Neutrophil (primary cell): ENCODE measurements around the gene KRTAP26-1.

Experiments used
- H3K27ac ChIP-seq: fragments of 200-600 bp; sonication (generic); 2 replicates; pipeline ENCODE4 v1.5.1; 2016; ENCODE audit warnings: mild to moderate bottlenecking, moderate library complexity
- H3K27me3 ChIP-seq: fragments of 200-600 bp; sonication (generic); 2 replicates; pipeline ENCODE4 v1.6.0; 2016; ENCODE audit warnings: mild to moderate bottlenecking
- H3K36me3 ChIP-seq: fragments of 200-600 bp; sonication (generic); 2 replicates; pipeline ENCODE4 v1.5.1; 2017
- H3K4me1 ChIP-seq, 2 experiments: fragments of 200-600 bp in 1 of 2; sonication (generic) in 1 of 2; 1 replicate in 1 of 2; 2 replicates in 1 of 2; pipeline versions ENCODE4 v1.5.1 to v1.6.1; 2013 to 2016; ENCODE audit warnings: low read depth in 1 of 2, low read length in 1 of 2, mild to moderate bottlenecking in 1 of 2, moderate library complexity in 1 of 2; ENCODE audit not compliant: control insufficient read depth in 1 of 2, insufficient read depth in 1 of 2
- H3K4me3 ChIP-seq, 2 experiments: fragments of 200-600 bp in 1 of 2; sonication (generic) in 1 of 2; 1 replicate in 1 of 2; 2 replicates in 1 of 2; pipeline ENCODE4 v1.5.1; 2013 to 2016; ENCODE audit warnings: low read depth in 1 of 2, low read length in 1 of 2, mild to moderate bottlenecking in 1 of 2, moderate library complexity in 1 of 2
- H3K9me3 ChIP-seq: fragments of 200-600 bp; sonication (generic); 2 replicates; pipeline ENCODE4 v1.5.1; 2016
- CTCF ChIP-seq: fragments of 200-600 bp; sonication (generic); IDR thresholded peaks from 2 replicates; pipeline ENCODE4 v1.5.1; 2016; ENCODE audit warnings: antibody characterized with exemption

KRTAP26-1 gene

GRCh38 chr21:30337276-30337744, 17.2 kb upstream of the KRTAP26-1 start, which contains the start of gene KRTAP27-1:
Gene KRTAP27-1 (minus strand): TSS chr21:30337694. CDS start chr21:30337668, 26 bp downstream.
- no peaks in the 10 kb centered on the region for H3K36me3 ChIP-seq
- no peak within 1 kb of the TSS for H3K4me3 ChIP-seq
- no peaks in the 10 kb centered on the region for H3K9me3 ChIP-seq
- H3K4me1 ChIP-seq: no peaks in the 10 kb centered on the region
- no peak for TF ChIP-seq CTCF
- H3K27ac ChIP-seq: no peak within 1 kb of the TSS
- no peaks in the 10 kb centered on the region for H3K27me3 ChIP-seq

GRCh38 chr21:30336596-30336995, 16.5 kb upstream of the KRTAP26-1 start:
- Histone ChIP-seq H3K36me3 (no peaks in the 10 kb centered on the region), H3K9me3 (no peaks in the 10 kb centered on the region), H3K27ac (no peak overlapping the region), H3K4me3 (no peak overlapping the region), H3K27me3 (no peaks in the 10 kb centered on the region), H3K4me1 (no peaks in the 10 kb centered on the region)
- no peak for TF ChIP-seq CTCF

GRCh38 chr21:30333736-30334135, 13.6 kb upstream of the KRTAP26-1 start:
- no peak overlapping the region for H3K4me3 ChIP-seq
- no peak overlapping the region for H3K27ac ChIP-seq
- no peak for TF ChIP-seq CTCF
- H3K27me3 ChIP-seq: no peaks in the 10 kb centered on the region
- no peaks in the 10 kb centered on the region for H3K9me3 ChIP-seq
- H3K36me3 ChIP-seq: no peaks in the 10 kb centered on the region
- H3K4me1 ChIP-seq: no peaks in the 10 kb centered on the region

DNA sequence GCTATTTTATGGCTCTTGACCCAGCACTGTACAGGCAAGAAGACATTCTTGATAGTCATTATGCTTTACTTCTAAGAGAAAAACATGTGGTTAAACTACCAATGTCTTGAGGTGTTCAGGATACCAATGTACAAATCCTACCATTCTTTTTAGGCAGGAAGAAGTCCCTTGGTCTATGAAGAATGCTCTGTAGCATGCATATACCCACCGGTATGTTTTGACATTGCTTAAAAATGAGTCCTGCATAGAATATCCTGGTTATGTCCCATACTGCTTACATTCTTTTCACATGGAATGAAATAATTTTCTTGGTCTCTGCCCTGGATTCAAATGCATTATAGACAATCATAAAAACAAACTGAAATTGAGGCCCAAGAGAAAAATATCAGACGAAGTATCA, 12.6 kb upstream of the KRTAP26-1 start:
- Histone ChIP-seq H3K27ac (no peak overlapping the region), H3K27me3 (no peaks in the 10 kb centered on the region), H3K36me3 (no peaks in the 10 kb centered on the region), H3K4me3 (no peak overlapping the region), H3K9me3 (no peaks in the 10 kb centered on the region), H3K4me1 (no peaks in the 10 kb centered on the region)
- TF ChIP-seq CTCF: no peak

GRCh38 chr21:30329203-30329875, 9.2 kb upstream of the KRTAP26-1 start:
- Histone ChIP-seq H3K9me3 (no peaks in the 10 kb centered on the region), H3K36me3 (no peaks in the 10 kb centered on the region), H3K27me3 (no peaks in the 10 kb centered on the region), H3K4me3 (no peak overlapping the region), H3K27ac (no peak overlapping the region), H3K4me1 (no peaks in the 10 kb centered on the region)
- no peak for TF ChIP-seq CTCF
